ENCODE results near the gene CDK5R1.

CDK5R1 gene

GRCh38 chr17:32533296-32533695, 46.5 kb downstream of the CDK5R1 start:
- Histone ChIP-seq H3K27me3 (no peaks in the 10 kb centered on the region), H3K27ac (no peak overlapping the region), H3K4me2 (no peak overlapping the region), H3K36me3 (no peaks in the 10 kb centered on the region), H3K9me3 (no peaks in the 10 kb centered on the region), H4K20me1 (no peaks in the 10 kb centered on the region), H3K9ac (no peak overlapping the region), H3K4me3 (no peak overlapping the region), H3K4me1 (peaks cover 25% of the 10 kb centered on the region)
- no peak for TF ChIP-seq Cebpa-rat (IDR thresholded peaks at IDR 0.05)

DNA sequence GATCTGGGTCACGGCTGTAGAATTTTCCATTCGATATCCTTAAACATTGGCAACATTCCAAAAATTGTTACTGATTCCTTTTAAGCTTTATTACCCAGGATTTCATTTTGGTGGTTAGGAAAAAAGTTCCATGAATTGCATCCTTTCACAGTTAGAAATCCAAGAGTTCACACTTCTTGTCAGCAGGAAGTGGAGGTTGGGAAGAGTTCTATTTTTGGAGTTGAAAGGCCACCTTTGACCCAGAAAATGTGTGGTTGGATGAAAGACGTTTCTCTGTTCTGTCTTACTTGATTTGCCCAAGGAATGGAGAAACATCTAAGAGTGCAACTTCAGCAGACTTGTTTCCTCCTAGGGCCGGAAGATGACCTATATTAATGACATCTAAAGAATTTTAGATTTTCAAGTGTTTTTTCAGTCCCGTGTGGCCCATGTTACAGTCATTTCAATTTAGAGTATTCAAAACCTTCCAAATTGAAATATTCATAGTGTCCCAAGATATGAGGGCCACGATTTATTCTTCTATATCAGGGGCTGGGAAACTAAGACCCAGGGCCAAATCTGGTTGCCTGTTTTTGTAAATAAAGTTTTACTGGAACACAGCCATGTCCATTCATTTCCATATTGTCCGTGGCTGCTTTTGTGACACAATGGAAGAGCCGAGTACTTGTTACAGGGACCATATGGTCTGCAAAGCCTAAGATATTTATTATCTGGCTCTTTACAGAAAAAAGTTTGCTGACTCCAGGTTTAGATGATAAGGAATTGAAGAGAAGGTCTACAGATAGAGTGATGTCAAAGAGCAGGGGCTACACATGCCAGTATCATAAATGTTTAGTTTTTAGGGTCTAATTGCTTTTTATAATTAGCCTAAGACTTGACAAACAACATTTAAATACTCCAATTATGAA, 50.2 kb downstream of the CDK5R1 start:
- no peak overlapping the region for H3K27ac ChIP-seq
- no peak overlapping the region for H3K9ac ChIP-seq
- H3K4me1 ChIP-seq: peaks cover 6% of the 10 kb centered on the region
- no peaks in the 10 kb centered on the region for H3K36me3 ChIP-seq
- no peaks in the 10 kb centered on the region for H3K27me3 ChIP-seq
- no peaks in the 10 kb centered on the region for H3K9me3 ChIP-seq
- no peaks in the 10 kb centered on the region for H4K20me1 ChIP-seq
- H3K4me3 ChIP-seq: no peak overlapping the region
- no peak for TF ChIP-seq Cebpa-rat (IDR thresholded peaks at IDR 0.05)
- H3K4me2 ChIP-seq: 0 out of 2 replicates have a peak overlapping the region, but pooled peaks have one; percentile 37

All from BLaER1 (cell line).